Naive thymus-derived CD4-positive, alpha-beta T cell (primary cell): ENCODE data around the gene LCN6. TPM values are rescaled to one million over a fixed set of nuclear protein-coding genes. Genes with fewer than 3 reads are reported as not detected.
"Not testable (repeated sequence)": the region's sequence is repeated elsewhere in the genome, so short reads cannot be mapped to it uniquely, and the experiment has no call there.

Source experiments
- ATAC-seq: fragments of 150-1000 bp; cut with Tn5 transposase; 2 replicates; pipeline ENCODE4 v1.10.0; 2021; ENCODE audit warnings: mild to moderate bottlenecking, moderate library complexity
- CTCF ChIA-PET: fragments of 350-600 bp; sonication (Branson Sonifier 250); formaldehyde crosslinking; loops from one replicate; lab custom pipeline; 2021; ENCODE audit warnings: antibody characterized with exemption; lab: Charles Lee
- POLR2A ChIA-PET: fragments of 350-600 bp; sonication (Branson Sonifier 250); formaldehyde crosslinking; loops from one replicate; lab custom pipeline; 2021; ENCODE audit warnings: antibody characterized with exemption, inconsistent platforms; lab: Charles Lee
- DNase-seq, 9 donors: peaks; one replicate each; pipeline versions ENCODE4 v3.0.0 to v3.0.0-alpha.2; 2020 to 2022; ENCODE audit warnings: mixed read lengths in 1 of 9
- H3K27ac ChIP-seq: one replicate; pipeline ENCODE4 v1.7.0; 2013; ENCODE audit warnings: mild to moderate bottlenecking, low read depth, low read length, moderate library complexity
- H3K27me3 ChIP-seq, 2 donors: one replicate each; pipeline ENCODE4 v1.7.0; 2013; ENCODE audit warnings: low read length in 2 of 2, mild to moderate bottlenecking in 2 of 2, moderate library complexity in 2 of 2; ENCODE audit not compliant: control insufficient read depth in 2 of 2, insufficient read depth in 2 of 2
- H3K36me3 ChIP-seq, 3 experiments: 1 replicate in 2 of 3; 2 replicates in 1 of 3; pipeline ENCODE4 v1.7.0; 2013; ENCODE audit warnings: low read length in 3 of 3, mild to moderate bottlenecking in 3 of 3, moderate library complexity in 1 of 3; ENCODE audit not compliant: insufficient read depth in 3 of 3, control insufficient read depth in 2 of 3
- H3K4me1 ChIP-seq, 2 donors: one replicate each; pipeline ENCODE4 v1.7.0; 2013; ENCODE audit warnings: low read length in 2 of 2, mild to moderate bottlenecking in 2 of 2, moderate library complexity in 1 of 2; ENCODE audit not compliant: control insufficient read depth in 2 of 2, insufficient read depth in 2 of 2
- H3K4me3 ChIP-seq: 2 replicates; pipeline ENCODE4 v1.7.0; 2013; ENCODE audit warnings: mild to moderate bottlenecking, low read length
- H3K9me3 ChIP-seq, 3 experiments: 1 replicate in 2 of 3; 2 replicates in 1 of 3; pipeline ENCODE4 v1.7.0; 2013; ENCODE audit warnings: low read length in 3 of 3; ENCODE audit not compliant: control insufficient read depth in 2 of 3
- H3K27ac Mint-ChIP-seq, 9 donors: one replicate each; pipeline ENCODE4 v1.8.0; 2020 to 2022; ENCODE audit warnings: mixed read lengths in 9 of 9, mild to moderate bottlenecking in 8 of 9, moderate library complexity in 5 of 9, inconsistent platforms in 2 of 9
- H3K27me3 Mint-ChIP-seq, 5 donors: one replicate each; pipeline ENCODE4 v1.8.0; 2021 to 2022; ENCODE audit warnings: mixed read lengths in 5 of 5, mild to moderate bottlenecking in 1 of 5
- H3K36me3 Mint-ChIP-seq, 5 donors: one replicate each; pipeline ENCODE4 v1.8.0; 2020 to 2022; ENCODE audit warnings: mixed read lengths in 5 of 5, mild to moderate bottlenecking in 3 of 5, inconsistent platforms in 1 of 5
- H3K4me1 Mint-ChIP-seq, 7 donors: one replicate each; pipeline ENCODE4 v1.8.0; 2020 to 2022; ENCODE audit warnings: mixed read lengths in 7 of 7, mild to moderate bottlenecking in 3 of 7, inconsistent platforms in 1 of 7
- H3K4me3 Mint-ChIP-seq, 10 donors: one replicate each; pipeline ENCODE4 v1.8.0; 2020 to 2022; ENCODE audit warnings: mild to moderate bottlenecking in 10 of 10, mixed read lengths in 10 of 10, moderate library complexity in 6 of 10, inconsistent platforms in 2 of 10
- H3K9me3 Mint-ChIP-seq, 11 donors: one replicate each; pipeline ENCODE4 v1.8.0; 2020 to 2022; ENCODE audit warnings: mixed read lengths in 11 of 11, mild to moderate bottlenecking in 4 of 11, inconsistent platforms in 1 of 11, moderate library complexity in 1 of 11
- intact Hi-C, 2 donors: fragments of 100-400 bp; cut with micrococcal nuclease; formaldehyde crosslinking; loops; one replicate each; pipeline ENCODE4 v1.15.1; 2023
- polyA plus RNA-seq, 2 donors: library from polyadenylated mRNA; unstranded; fragments of 300-500 nt; fragmentation: Illumina TruSeq; gene quantifications; one replicate each; pipeline ENCODE4 v1.2.3, GENCODE V29; 2021
- total RNA-seq, 6 experiments: library from RNA in 5 of 6; stranded (reverse) in 5 of 6; gene quantifications; 1 replicate in 5 of 6; 2 replicates in 1 of 6; pipeline ENCODE4 v1.2.3 and lab custom pipeline; 2021 to 2026

Gene LCN6
- total and polyA plus RNA-seq, 7 experiments from 2014 or later, result not detected

- Mint-ChIP-seq H3K36me3 (no peaks in the 10 kb centered on the region), H3K4me1 (peaks cover 0 to 6% (median 4%) of the 10 kb centered on the region in 7 donors), H3K4me3 (peak overlapping the region in 2 of 10 donors; percentile 50 to 58), H3K27me3 (peaks cover 22 to 46% (median 35%) of the 10 kb centered on the region in 5 donors), H3K27ac (no peak overlapping the region), H3K9me3 (peaks cover 0 to 2% (median 0%) of the 10 kb centered on the region in 11 donors)
- no peak for ATAC-seq
- no peaks in the 10 kb centered on the region for H3K9me3 ChIP-seq
- no peaks in the 10 kb centered on the region for H3K36me3 ChIP-seq
- CTCF ChIA-PET, result no interaction called here
- no peak overlapping the region for H3K4me3 ChIP-seq
- no peak overlapping the region for H3K27ac ChIP-seq
- POLR2A ChIA-PET, result interaction anchor here (1.1 to 2.2 kb wide), 2 partner anchors 12 to 15 kb away, joined by 3 to 11 read pairs; no protein-coding TSS in a partner anchor
- intact Hi-C loops, result no loop called here
- peaks cover 0 to 9% of the 10 kb centered on the region in 2 donors for H3K27me3 ChIP-seq
- H3K4me1 ChIP-seq, result no peaks in the 10 kb centered on the region
- DNase-seq, result no peak
These were observed 35.4 kb downstream of the LCN6 start for GRCh38 chr9:136712690-136713544.

- Histone ChIP-seq H3K4me1 (no peaks in the 10 kb centered on the region), H3K27me3 (peaks cover 0 to 9% of the 10 kb centered on the region in 2 donors), H3K27ac (no peak within 1 kb of the TSS), H3K36me3 (no peaks in the 10 kb centered on the region), H3K4me3 (peak within 1 kb of the TSS; percentile 24), H3K9me3 (no peaks in the 10 kb centered on the region)
- POLR2A ChIA-PET, result interaction anchor here (1.1 kb wide), 1 partner anchor 13 kb away, joined by 3 read pairs; no protein-coding TSS in a partner anchor
- DNase-seq (peak in 1 of 9 donors; percentile 16), ATAC-seq (peak; percentile 52)
- intact Hi-C loops, result no loop called here
- Mint-ChIP-seq H3K4me1 (peaks cover 0 to 6% (median 4%) of the 10 kb centered on the region in 7 donors), H3K36me3 (no peaks in the 10 kb centered on the region), H3K4me3 (peak within 1 kb of the TSS in 9 of 10 donors; percentile 33 to 84 (median 69)), H3K9me3 (peaks cover 0 to 2% (median 0%) of the 10 kb centered on the region in 11 donors), H3K27ac (no peak within 1 kb of the TSS), H3K27me3 (peaks cover 22 to 47% (median 35%) of the 10 kb centered on the region in 5 donors)
- CTCF ChIA-PET, result no interaction called here
These were observed 36.3 kb downstream of the LCN6 start, which contains the start of gene DIPK1B for GRCh38 chr9:136711751-136712689. TSS of gene DIPK1B (plus strand) at chr9:136712572. CDS start at chr9:136712666, 94 bp downstream.

GRCh38 chr9:136711219-136711648, 37.1 kb downstream of the LCN6 start:
- H3K4me1 ChIP-seq, POLR2A ChIA-PET: not testable (repeated sequence)

GRCh38 chr9:136710543-136710942, 37.8 kb downstream of the LCN6 start:
- no peak overlapping the region for H3K27ac ChIP-seq
- H3K27me3 Mint-ChIP-seq, result peaks cover 17 to 41% (median 35%) of the 10 kb centered on the region in 5 donors
- no peaks in the 10 kb centered on the region for H3K4me1 ChIP-seq
- ChIA-PET CTCF (no interaction called here), POLR2A (no interaction called here)
- H3K4me3 ChIP-seq, result no peak overlapping the region
- peak overlapping the region in 4 of 10 donors; percentile 0 to 84 (median 64) for H3K4me3 Mint-ChIP-seq
- no peak for DNase-seq
- ATAC-seq, result no peak
- H3K36me3 ChIP-seq, result no peaks in the 10 kb centered on the region
- no peaks in the 10 kb centered on the region for H3K9me3 ChIP-seq
- intact Hi-C loops, result no loop called here
- H3K27ac Mint-ChIP-seq, result peak overlapping the region in 1 of 9 donors; percentile 72
- H3K9me3 Mint-ChIP-seq, result no peaks in the 10 kb centered on the region
- peaks cover 0 to 9% of the 10 kb centered on the region in 2 donors for H3K27me3 ChIP-seq
- no peaks in the 10 kb centered on the region for H3K36me3 Mint-ChIP-seq
- peaks cover 0 to 6% (median 4%) of the 10 kb centered on the region in 7 donors for H3K4me1 Mint-ChIP-seq

More at GRCh38 chr9:136711219-136711648, 37.1 kb downstream of the LCN6 start:
- H3K9me3 Mint-ChIP-seq, H3K36me3 ChIP-seq, intact Hi-C loops, H3K36me3 Mint-ChIP-seq, ATAC-seq, DNase-seq, H3K4me1 Mint-ChIP-seq, H3K27me3 ChIP-seq, H3K27ac ChIP-seq, H3K4me3 ChIP-seq, H3K9me3 ChIP-seq, CTCF ChIA-PET: not testable (repeated sequence)
- H3K27ac Mint-ChIP-seq, result peak overlapping the region in 1 of 9 donors; percentile 62
- H3K27me3 Mint-ChIP-seq, result peaks cover 22 to 46% (median 35%) of the 10 kb centered on the region in 5 donors
- peak overlapping the region in 8 of 10 donors; percentile 56 to 84 (median 70) for H3K4me3 Mint-ChIP-seq

- Mint-ChIP-seq H3K27ac (no peak overlapping the region), H3K4me1 (peaks cover 0 to 8% (median 4%) of the 10 kb centered on the region in 7 donors), H3K9me3 (no peaks in the 10 kb centered on the region), H3K36me3 (no peaks in the 10 kb centered on the region), H3K27me3 (peaks cover 17 to 46% (median 34%) of the 10 kb centered on the region in 5 donors), H3K4me3 (no peak overlapping the region)
- CTCF ChIA-PET, result no interaction called here
- intact Hi-C loops, result no loop called here
- Histone ChIP-seq H3K4me3 (no peak overlapping the region), H3K36me3 (no peaks in the 10 kb centered on the region), H3K9me3 (no peaks in the 10 kb centered on the region), H3K27me3 (peaks cover 0 to 9% of the 10 kb centered on the region in 2 donors), H3K27ac (no peak overlapping the region), H3K4me1 (no peaks in the 10 kb centered on the region)
- ATAC-seq (no peak), DNase-seq (no peak)
- POLR2A ChIA-PET, result no interaction called here
These were observed 38.7 kb downstream of the LCN6 start for GRCh38 chr9:136709454-136710109.
